Smooth muscle cell (in vitro differentiated cells): ENCODE measurements around the gene TERC. TPM values are rescaled to one million over a fixed set of nuclear protein-coding genes. Genes with fewer than 3 reads are reported as not detected.
A peak's percentile ranks its signal among the peaks of the same experiment; 100 is the strongest.

Experiments
- DNase-seq: peaks from one replicate; lab custom pipeline; 2025; ENCODE audit not compliant: unreplicated experiment; lab: John Stamatoyannopoulos, UW
- H2AFZ ChIP-seq: fragments of 200-600 bp; sonication (generic); 2 replicates; pipeline ENCODE4 v1.6.0; 2016; ENCODE audit warnings: antibody characterized with exemption, low read depth, mild to moderate bottlenecking
- H3F3A ChIP-seq: fragments of 200-600 bp; sonication (generic); 2 replicates; pipeline ENCODE4 v1.6.0; 2017; ENCODE audit warnings: antibody characterized with exemption, low read depth
- H3K27ac ChIP-seq: fragments of 200-600 bp; sonication (generic); 2 replicates; pipeline ENCODE4 v1.5.1; 2016; ENCODE audit warnings: low read depth, mild to moderate bottlenecking
- H3K27me3 ChIP-seq: fragments of 200-600 bp; sonication (generic); 2 replicates; pipeline ENCODE4 v1.6.1; 2016; ENCODE audit warnings: low read depth, mild to moderate bottlenecking
- H3K36me3 ChIP-seq: fragments of 200-600 bp; sonication (generic); 2 replicates; pipeline ENCODE4 v1.5.1; 2016; ENCODE audit warnings: low read depth
- H3K4me1 ChIP-seq: fragments of 200-600 bp; sonication (generic); 2 replicates; pipeline ENCODE4 v1.5.1; 2016; ENCODE audit warnings: low read depth
- H3K4me2 ChIP-seq: fragments of 200-600 bp; sonication (generic); 2 replicates; pipeline ENCODE4 v1.6.0; 2016; ENCODE audit warnings: mild to moderate bottlenecking
- H3K4me3 ChIP-seq: fragments of 200-600 bp; sonication (generic); 2 replicates; pipeline ENCODE4 v1.5.1; 2016; ENCODE audit warnings: mild to moderate bottlenecking
- H3K79me2 ChIP-seq: fragments of 200-600 bp; sonication (generic); 2 replicates; pipeline ENCODE4 v1.6.0; 2016; ENCODE audit warnings: low read depth, mild to moderate bottlenecking
- H3K9ac ChIP-seq: fragments of 200-600 bp; sonication (generic); 2 replicates; pipeline ENCODE4 v1.6.0; 2016; ENCODE audit warnings: low read depth
- H3K9me3 ChIP-seq: fragments of 200-600 bp; sonication (generic); replicated peaks from 2 replicates; pipeline ENCODE4 v1.5.1; 2016; ENCODE audit warnings: low read depth
- H4K20me1 ChIP-seq: fragments of 200-600 bp; sonication (generic); 2 replicates; pipeline ENCODE4 v1.6.0; 2016; ENCODE audit warnings: low read depth
- CTCF ChIP-seq: fragments of 200-600 bp; sonication (generic); IDR thresholded peaks from 2 replicates; pipeline ENCODE4 v1.5.1; 2017; ENCODE audit warnings: borderline replicate concordance, mild to moderate bottlenecking, antibody characterized with exemption; ENCODE audit not compliant: insufficient read depth, poor library complexity, severe bottlenecking
- WGBS: methylation state at CpG from one replicate; pipeline ENCODE4 v1.1.7; 2016; ENCODE audit warnings: low lambda C conversion rate; 5-methylcytosine and 5-hydroxymethylcytosine counted together
- polyA plus RNA-seq: library from polyadenylated mRNA; unstranded; fragments of >200 nt; fragmentation: Nextera tagmentation; extraction: Ambion mirVana; gene quantifications from 2 replicates; pipeline ENCODE4 v1.2.1, GENCODE V29; 2016
- total RNA-seq: library from RNA; depleted of rRNA; stranded (reverse); fragments of >200 nt; gene quantifications from 2 replicates; pipeline ENCODE4 v1.2.3, GENCODE V29; 2014

TERC gene
- total and polyA plus RNA-seq, 2 experiments from 2014 or later = 148 TPM; not detected in 1

GRCh38 chr3:169777822-169778221, 13.0 kb upstream of the TERC start:
- TF ChIP-seq CTCF = no peak
- no peaks in the 10 kb centered on the region for H3K27me3 ChIP-seq
- peaks cover 7% of the 10 kb centered on the region for H3K4me1 ChIP-seq
- H3K79me2 ChIP-seq = peaks cover 26% of the 10 kb centered on the region
- H3F3A ChIP-seq = peaks cover 1% of the 10 kb centered on the region
- H3K9ac ChIP-seq = no peak overlapping the region
- H4K20me1 ChIP-seq = peaks cover 52% of the 10 kb centered on the region
- H3K4me3 ChIP-seq = no peak overlapping the region
- DNase-seq = no peak
- no peaks in the 10 kb centered on the region for H3K9me3 ChIP-seq
- no peak overlapping the region for H2AFZ ChIP-seq
- H3K36me3 ChIP-seq = peaks cover 43% of the 10 kb centered on the region
- no peak overlapping the region for H3K27ac ChIP-seq
- WGBS = 83% methylated on average over 4 of the region's 4 CpGs
- H3K4me2 ChIP-seq = no peak overlapping the region

- peaks cover 14% of the 10 kb centered on the region for H3K36me3 ChIP-seq
- H3K4me3 ChIP-seq = peak overlapping the region; percentile 78
- H3K9ac ChIP-seq = peak overlapping the region; percentile 98
- peaks cover 26% of the 10 kb centered on the region for H3K79me2 ChIP-seq
- no peak overlapping the region for H2AFZ ChIP-seq
- peaks cover 7% of the 10 kb centered on the region for H3K4me1 ChIP-seq
- no peaks in the 10 kb centered on the region for H3K27me3 ChIP-seq
- H3K27ac ChIP-seq = peak overlapping the region; percentile 97
- H3K9me3 ChIP-seq = no peaks in the 10 kb centered on the region
- H3K4me2 ChIP-seq = peak overlapping the region; percentile 99
- peaks cover 16% of the 10 kb centered on the region for H3F3A ChIP-seq
- no peak for TF ChIP-seq CTCF
- 62% methylated on average over 5 of the region's 5 CpGs for WGBS
- H4K20me1 ChIP-seq = peaks cover 29% of the 10 kb centered on the region
- no peak for DNase-seq
Measured at GRCh38 chr3:169774186-169774585, 9.3 kb upstream of the TERC start.

GRCh38 chr3:169772897-169773816, 8.3 kb upstream of the TERC start, which contains the start of gene MYNN:
TSS of gene MYNN (plus strand) at chr3:169773396. CDS start at chr3:169774296, 900 bp downstream.
- Histone ChIP-seq H3K79me2 (peaks cover 26% of the 10 kb centered on the region), H3K9ac (peak within 1 kb of the TSS; percentile 98), H3K27me3 (no peaks in the 10 kb centered on the region), H4K20me1 (peaks cover 24% of the 10 kb centered on the region), H3K4me3 (peak within 1 kb of the TSS; percentile 78), H3K4me1 (peaks cover 7% of the 10 kb centered on the region), H3K9me3 (no peaks in the 10 kb centered on the region), H3F3A (peaks cover 21% of the 10 kb centered on the region), H2AFZ (peak within 1 kb of the TSS; percentile 92), H3K36me3 (peaks cover 7% of the 10 kb centered on the region), H3K27ac (peak within 1 kb of the TSS; percentile 97), H3K4me2 (peak within 1 kb of the TSS; percentile 99)
- under 1% methylated on average over 59 of the region's 61 CpGs for WGBS
- TF ChIP-seq CTCF = no peak
- DNase-seq = peak; percentile 88
